K562 (cell line): ENCODE measurements around the gene SLMAP.

Experiments
- CBFB ChIP-seq: sonication (generic); formaldehyde crosslinking; IDR thresholded peaks from 2 replicates; pipeline ENCODE4 v1.4.0; 2020; ENCODE audit warnings: mild to moderate bottlenecking, missing genetic modification reagents
- GATAD2B ChIP-seq: fragments of 450-650 bp; IDR thresholded peaks from 2 replicates; pipeline ENCODE4 v1.6.1; 2017; ENCODE audit warnings: mild to moderate bottlenecking, borderline replicate concordance
- GTF2A2 ChIP-seq: IDR thresholded peaks from 2 replicates; pipeline ENCODE4 v1.6.1; 2016; ENCODE audit warnings: mild to moderate bottlenecking, missing genetic modification characterization, missing compliant biosample characterization
- KLF6 ChIP-seq: fragments of 250-450 bp; sonication (Bioruptor Pico); IDR thresholded peaks from 2 replicates; pipeline ENCODE4 v1.4.0; 2020; ENCODE audit warnings: mild to moderate bottlenecking, moderate library complexity, borderline replicate concordance
- MXI1 ChIP-seq: IDR thresholded peaks from 2 replicates; pipeline ENCODE4 v1.6.1; 2011; ENCODE audit warnings: low read depth, mild to moderate bottlenecking, improper control_type of control experiment, low read length
- NBN ChIP-seq: fragments of 450-650 bp; IDR thresholded peaks from 2 replicates; pipeline ENCODE4 v1.6.1; 2016; ENCODE audit warnings: low read depth, mild to moderate bottlenecking
- SIN3A ChIP-seq, 2 experiments: fragments of 150-350 bp in 1 of 2; IDR thresholded peaks; 2 replicates each; pipeline ENCODE4 v1.6.1; 2011 to 2016; ENCODE audit warnings: borderline replicate concordance in 2 of 2, low read depth in 2 of 2, low read length in 2 of 2, mild to moderate bottlenecking in 2 of 2, moderate library complexity in 2 of 2; ENCODE audit not compliant: control insufficient read depth in 1 of 2
- TF ChIP-seq, protein P1 (sequence below): sonication (generic); formaldehyde crosslinking; IDR thresholded peaks from 2 replicates; pipeline ENCODE4 v1.8.1; 2023; ENCODE audit warnings: missing genetic modification reagents, mild to moderate bottlenecking, borderline replicate concordance
- TF ChIP-seq, protein P2 (sequence below), 3 experiments: IDR thresholded peaks in 2 of 3; conservative IDR thresholded peaks in 1 of 3; 2 replicates each; pipeline ENCODE4 v1.5.1; 2011 to 2012; ENCODE audit warnings: low read length in 3 of 3, mild to moderate bottlenecking in 3 of 3, control low read depth in 2 of 3, improper control_type of control experiment in 1 of 3, inconsistent platforms in 1 of 3, low read depth in 1 of 3, mixed read lengths in 1 of 3, moderate library complexity in 1 of 3; ENCODE audit not compliant: insufficient read depth in 2 of 3

DNA sequence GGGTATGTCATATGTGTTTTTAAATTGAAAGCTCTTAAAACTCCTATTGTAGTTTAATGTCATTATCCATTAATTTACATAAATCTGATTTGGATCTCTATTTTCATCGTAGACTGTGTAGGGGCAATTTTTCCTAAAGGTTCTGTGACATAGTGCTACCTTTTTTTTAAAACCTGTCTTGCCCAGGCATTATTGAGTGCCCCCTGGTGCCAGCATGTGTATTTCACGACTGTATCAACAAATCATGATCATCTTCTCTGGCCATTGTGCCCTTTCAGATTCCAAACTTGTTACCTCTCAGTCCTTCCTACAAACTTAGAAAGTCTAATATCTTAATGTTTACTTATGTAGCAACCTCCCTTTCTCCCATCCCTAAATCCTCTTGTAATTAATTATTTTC is 154.9 kb downstream of the SLMAP start:
- TF ChIP-seq CBFB (CRISPR knock-in tag) (no peak), GTF2A2 (tag) (no peak), SIN3A (IDR thresholded peaks at IDR 0.05; ENCODE audit: borderline replicate concordance in 2 of 2, control insufficient read depth in 1 of 2, low read depth in 2 of 2, low read length in 2 of 2) (no peak), GATAD2B (no peak), MXI1 (no peak), KLF6 (CRISPR knock-in tag) (no peak), NBN (no peak)
- TF ChIP-seq, protein P1, sequence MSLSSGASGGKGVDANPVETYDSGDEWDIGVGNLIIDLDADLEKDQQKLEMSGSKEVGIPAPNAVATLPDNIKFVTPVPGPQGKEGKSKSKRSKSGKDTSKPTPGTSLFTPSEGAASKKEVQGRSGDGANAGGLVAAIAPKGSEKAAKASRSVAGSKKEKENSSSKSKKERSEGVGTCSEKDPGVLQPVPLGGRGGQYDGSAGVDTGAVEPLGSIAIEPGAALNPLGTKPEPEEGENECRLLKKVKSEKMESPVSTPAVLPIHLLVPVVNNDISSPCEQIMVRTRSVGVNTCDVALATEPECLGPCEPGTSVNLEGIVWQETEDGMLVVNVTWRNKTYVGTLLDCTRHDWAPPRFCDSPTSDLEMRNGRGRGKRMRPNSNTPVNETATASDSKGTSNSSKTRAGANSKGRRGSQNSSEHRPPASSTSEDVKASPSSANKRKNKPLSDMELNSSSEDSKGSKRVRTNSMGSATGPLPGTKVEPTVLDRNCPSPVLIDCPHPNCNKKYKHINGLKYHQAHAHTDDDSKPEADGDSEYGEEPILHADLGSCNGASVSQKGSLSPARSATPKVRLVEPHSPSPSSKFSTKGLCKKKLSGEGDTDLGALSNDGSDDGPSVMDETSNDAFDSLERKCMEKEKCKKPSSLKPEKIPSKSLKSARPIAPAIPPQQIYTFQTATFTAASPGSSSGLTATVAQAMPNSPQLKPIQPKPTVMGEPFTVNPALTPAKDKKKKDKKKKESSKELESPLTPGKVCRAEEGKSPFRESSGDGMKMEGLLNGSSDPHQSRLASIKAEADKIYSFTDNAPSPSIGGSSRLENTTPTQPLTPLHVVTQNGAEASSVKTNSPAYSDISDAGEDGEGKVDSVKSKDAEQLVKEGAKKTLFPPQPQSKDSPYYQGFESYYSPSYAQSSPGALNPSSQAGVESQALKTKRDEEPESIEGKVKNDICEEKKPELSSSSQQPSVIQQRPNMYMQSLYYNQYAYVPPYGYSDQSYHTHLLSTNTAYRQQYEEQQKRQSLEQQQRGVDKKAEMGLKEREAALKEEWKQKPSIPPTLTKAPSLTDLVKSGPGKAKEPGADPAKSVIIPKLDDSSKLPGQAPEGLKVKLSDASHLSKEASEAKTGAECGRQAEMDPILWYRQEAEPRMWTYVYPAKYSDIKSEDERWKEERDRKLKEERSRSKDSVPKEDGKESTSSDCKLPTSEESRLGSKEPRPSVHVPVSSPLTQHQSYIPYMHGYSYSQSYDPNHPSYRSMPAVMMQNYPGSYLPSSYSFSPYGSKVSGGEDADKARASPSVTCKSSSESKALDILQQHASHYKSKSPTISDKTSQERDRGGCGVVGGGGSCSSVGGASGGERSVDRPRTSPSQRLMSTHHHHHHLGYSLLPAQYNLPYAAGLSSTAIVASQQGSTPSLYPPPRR (CRISPR knock-in tag), result no peak
- TF ChIP-seq, protein P2, sequence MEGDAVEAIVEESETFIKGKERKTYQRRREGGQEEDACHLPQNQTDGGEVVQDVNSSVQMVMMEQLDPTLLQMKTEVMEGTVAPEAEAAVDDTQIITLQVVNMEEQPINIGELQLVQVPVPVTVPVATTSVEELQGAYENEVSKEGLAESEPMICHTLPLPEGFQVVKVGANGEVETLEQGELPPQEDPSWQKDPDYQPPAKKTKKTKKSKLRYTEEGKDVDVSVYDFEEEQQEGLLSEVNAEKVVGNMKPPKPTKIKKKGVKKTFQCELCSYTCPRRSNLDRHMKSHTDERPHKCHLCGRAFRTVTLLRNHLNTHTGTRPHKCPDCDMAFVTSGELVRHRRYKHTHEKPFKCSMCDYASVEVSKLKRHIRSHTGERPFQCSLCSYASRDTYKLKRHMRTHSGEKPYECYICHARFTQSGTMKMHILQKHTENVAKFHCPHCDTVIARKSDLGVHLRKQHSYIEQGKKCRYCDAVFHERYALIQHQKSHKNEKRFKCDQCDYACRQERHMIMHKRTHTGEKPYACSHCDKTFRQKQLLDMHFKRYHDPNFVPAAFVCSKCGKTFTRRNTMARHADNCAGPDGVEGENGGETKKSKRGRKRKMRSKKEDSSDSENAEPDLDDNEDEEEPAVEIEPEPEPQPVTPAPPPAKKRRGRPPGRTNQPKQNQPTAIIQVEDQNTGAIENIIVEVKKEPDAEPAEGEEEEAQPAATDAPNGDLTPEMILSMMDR (IDR thresholded peaks at IDR 0.05 in 2 of 3, conservative IDR thresholded peaks at IDR 0.05 in 1 of 3; ENCODE audit: insufficient read depth in 2 of 3, low read depth in 1 of 3, low read length in 3 of 3), result no peak
